Activated CD8-positive, alpha-beta memory T cell treated with anti-CD3 and anti-CD28 coated beads for 1 hour (primary cell): ENCODE data around the gene CCNA2.
A peak's percentile ranks its signal among the peaks of the same experiment; 100 is the strongest.

Experiments used
- DNase-seq, 2 donors: peaks; one replicate each; pipeline ENCODE4 v3.0.0-alpha.2; 2020; ENCODE audit warnings: low read depth in 1 of 2; ENCODE audit errors: extremely low read depth in 1 of 2

Gene CCNA2

GRCh38 chr4:121806411-121806810 is 17.3 kb downstream of the CCNA2 start:
- DNase-seq, result no peak

GRCh38 chr4:121801715-121802075 is 22.0 kb downstream of the CCNA2 start:
- no peak for DNase-seq

- peak; percentile 92 to 93 for DNase-seq
Observed at GRCh38 chr4:121800961-121801714, 22.5 kb downstream of the CCNA2 start, which contains the start of gene EXOSC9. Gene EXOSC9 (plus strand): TSS chr4:121801323. CDS start chr4:121801425, 102 bp downstream.

GRCh38 chr4:121800638-121800960 is 23.1 kb downstream of the CCNA2 start:
- DNase-seq, result no peak

GRCh38 chr4:121799867-121800501 is 23.7 kb downstream of the CCNA2 start:
- no peak for DNase-seq

- DNase-seq, result no peak
Observed at GRCh38 chr4:121799208-121799823, 24.4 kb downstream of the CCNA2 start.

- DNase-seq, result no peak
Observed at GRCh38 chr4:121796283-121796682, 27.4 kb downstream of the CCNA2 start.

GRCh38 chr4:121794505-121795188 is 29.0 kb downstream of the CCNA2 start:
- no peak for DNase-seq

GRCh38 chr4:121792966-121793365 is 30.7 kb downstream of the CCNA2 start:
- DNase-seq, result no peak

GRCh38 chr4:121791481-121791880 is 32.2 kb downstream of the CCNA2 start:
- DNase-seq, result no peak

- no peak for DNase-seq
Observed at GRCh38 chr4:121790976-121791375, 32.7 kb downstream of the CCNA2 start.

- no peak for DNase-seq
Observed at GRCh38 chr4:121789960-121790829, 33.5 kb downstream of the CCNA2 start.

- DNase-seq, result no peak
Observed at GRCh38 chr4:121789455-121789854, 34.2 kb downstream of the CCNA2 start.

GRCh38 chr4:121788896-121789295 is 34.8 kb downstream of the CCNA2 start:
- no peak for DNase-seq

GRCh38 chr4:121786221-121786620 is 37.5 kb downstream of the CCNA2 start:
- no peak for DNase-seq

GRCh38 chr4:121785479-121785878 is 38.2 kb downstream of the CCNA2 start:
- no peak for DNase-seq

- no peak for DNase-seq
Observed at GRCh38 chr4:121784975-121785374, 38.7 kb downstream of the CCNA2 start.

- no peak for DNase-seq
Observed at GRCh38 chr4:121784401-121784800, 39.3 kb downstream of the CCNA2 start.

- DNase-seq, result no peak
Observed at GRCh38 chr4:121783210-121783609, 40.5 kb downstream of the CCNA2 start.

GRCh38 chr4:121778991-121779628 is 44.6 kb downstream of the CCNA2 start:
- DNase-seq, result no peak
